GM10847 (cell line): ENCODE data around the gene ALPI.

ENCODE experiments used
- POLR2A ChIP-seq: IDR thresholded peaks from 2 replicates; pipeline ENCODE4 v1.6.1; 2011; ENCODE audit not compliant: insufficient read length; ENCODE audit errors: extremely low read depth

ALPI gene

GRCh38 chr2:232459419-232460035, 3.6 kb downstream of the ALPI start:
- TF ChIP-seq POLR2A, result no peak

DNA sequence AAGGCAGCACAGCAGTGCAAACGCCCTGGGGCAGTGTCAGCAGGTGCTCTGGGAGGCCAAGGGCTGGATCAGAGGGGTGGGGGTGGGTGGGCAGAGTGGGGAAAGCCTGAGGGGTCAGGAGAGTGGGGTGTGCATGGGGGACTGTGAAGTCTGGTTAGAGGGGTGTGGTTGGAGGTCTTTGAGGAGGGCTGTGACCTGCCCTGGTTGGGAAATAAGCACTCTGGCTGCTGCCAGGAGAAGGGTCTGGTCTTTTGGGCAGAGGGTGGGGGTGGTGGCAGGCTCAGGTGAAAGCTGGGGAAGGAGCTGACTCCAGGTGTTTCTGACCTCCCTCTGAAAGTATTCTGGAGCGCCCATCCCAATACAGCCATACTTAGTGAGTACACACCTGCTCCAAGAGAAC, 4.2 kb downstream of the ALPI start:
- no peak for TF ChIP-seq POLR2A

GRCh38 chr2:232463701-232464543, 8.0 kb downstream of the ALPI start:
- no peak for TF ChIP-seq POLR2A

- TF ChIP-seq POLR2A, result no peak
These were observed 8.6 kb downstream of the ALPI start for GRCh38 chr2:232464544-232464885.

DNA sequence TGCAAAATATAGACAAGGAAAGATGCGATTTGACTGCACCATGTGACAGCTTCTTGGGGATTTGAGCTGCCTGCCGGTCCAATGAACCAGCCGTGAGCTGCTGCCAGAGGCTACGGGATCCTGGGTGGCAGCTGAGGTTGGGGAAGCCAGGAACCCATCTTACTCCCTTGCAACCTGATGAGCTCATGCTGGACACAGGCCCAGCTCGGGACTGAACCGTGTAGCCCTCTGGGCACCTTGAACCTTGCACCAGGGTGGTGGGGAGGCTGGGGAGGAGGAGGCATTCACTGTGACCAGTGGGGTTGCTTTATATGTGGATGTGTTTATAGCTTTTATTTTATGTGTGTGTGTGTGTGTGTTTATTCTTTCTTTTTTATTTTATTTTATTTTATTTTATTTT, 9.1 kb downstream of the ALPI start:
- TF ChIP-seq POLR2A, result no peak

DNA sequence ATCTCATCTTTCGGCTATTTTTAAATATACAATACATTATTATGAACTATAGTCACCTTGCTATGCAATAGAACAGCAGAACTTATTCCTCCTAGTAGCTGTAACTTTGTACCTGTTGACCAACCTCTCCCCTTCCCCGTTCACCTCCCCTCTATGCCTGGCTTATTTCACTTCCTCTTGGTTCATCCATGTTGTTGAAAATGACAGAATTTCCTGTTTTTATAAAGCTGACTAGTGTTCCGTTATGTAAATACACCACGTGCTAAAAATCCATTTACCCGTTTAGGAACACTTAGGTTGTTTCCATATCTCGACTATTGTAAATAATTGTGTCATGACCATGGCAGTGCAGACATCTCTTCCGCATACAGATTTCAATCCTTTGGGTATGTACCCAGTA, 10.3 kb downstream of the ALPI start:
- TF ChIP-seq POLR2A, result no peak

DNA sequence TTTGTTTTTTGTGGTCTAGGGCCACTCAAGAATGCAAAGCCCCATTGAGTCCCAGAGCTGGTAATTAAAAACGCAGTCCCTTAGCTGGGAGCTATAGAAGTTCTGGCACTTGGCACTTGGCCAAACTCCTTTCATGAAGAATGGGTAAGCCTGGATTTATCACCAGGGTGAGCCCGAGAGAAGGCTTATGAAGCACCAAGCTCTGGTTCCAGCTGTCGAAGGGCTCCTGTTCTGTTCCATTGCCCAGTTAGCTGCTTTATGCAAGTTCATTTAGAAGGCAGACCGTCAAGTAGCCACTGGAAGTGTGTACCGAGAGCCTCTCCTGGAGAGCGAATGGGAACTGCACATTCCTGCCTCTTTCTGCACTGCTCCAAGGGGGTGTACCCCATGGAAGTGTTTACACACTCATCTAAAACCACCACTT, 17.5 kb downstream of the ALPI start:
- no peak for TF ChIP-seq POLR2A

- no peak for TF ChIP-seq POLR2A
These were observed 20.1 kb downstream of the ALPI start for GRCh38 chr2:232476045-232476444.

DNA sequence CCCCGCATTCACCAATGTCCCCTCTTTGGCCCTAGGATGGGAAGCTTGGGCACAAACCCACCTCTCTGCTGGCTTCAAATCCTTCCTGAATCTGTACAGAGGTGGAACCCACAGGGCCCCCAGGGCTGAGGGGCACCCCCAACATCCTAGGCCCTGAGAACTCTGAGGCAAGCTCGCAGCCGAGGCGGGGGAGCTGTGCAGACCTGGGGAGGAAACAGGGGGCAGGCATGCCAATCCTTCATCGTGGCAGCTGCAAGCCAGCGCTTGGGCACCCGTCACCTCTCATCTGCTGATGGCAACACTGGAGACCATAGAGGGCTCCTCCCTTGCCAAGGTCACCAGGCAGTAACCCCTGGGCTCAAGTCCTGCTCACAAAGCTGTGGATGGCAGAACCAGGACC, 20.8 kb downstream of the ALPI start:
- no peak for TF ChIP-seq POLR2A

DNA sequence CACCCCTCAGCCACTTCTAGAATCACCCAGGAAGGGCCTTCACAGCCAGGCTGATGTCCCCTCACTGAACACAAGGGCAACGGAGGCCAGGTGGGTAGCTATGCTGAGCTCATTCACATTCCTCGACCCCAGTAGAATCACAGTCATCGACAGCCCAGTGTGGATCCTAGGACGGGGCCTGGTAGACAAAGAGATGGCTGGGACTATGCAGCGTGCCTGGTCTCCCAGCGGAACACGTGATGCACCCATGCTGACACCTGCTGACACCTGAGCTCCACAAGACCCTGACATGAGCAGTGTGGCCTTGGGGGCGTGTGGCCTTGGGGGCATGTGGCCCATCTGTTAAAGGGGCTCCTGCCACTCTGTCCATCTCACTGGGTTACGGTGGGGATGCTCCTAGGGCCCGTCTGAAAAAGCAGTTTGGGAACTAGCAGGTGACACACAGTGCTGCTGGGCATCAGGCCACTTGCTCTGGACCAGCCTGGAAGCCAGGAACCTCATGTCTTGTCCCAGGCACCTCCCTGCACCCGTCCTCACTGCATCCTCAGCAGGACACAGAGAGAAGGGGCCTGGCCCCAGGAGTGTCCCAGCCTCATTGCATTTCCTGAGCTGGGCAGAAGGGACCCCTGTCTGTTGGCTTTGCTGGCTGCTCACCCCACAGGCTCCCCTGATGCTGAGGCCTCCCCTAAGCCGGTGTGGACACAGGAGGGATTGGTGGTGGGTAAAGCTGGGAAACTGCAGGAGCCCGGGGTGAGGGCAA, 22.0 kb downstream of the ALPI start:
- TF ChIP-seq POLR2A, result no peak

DNA sequence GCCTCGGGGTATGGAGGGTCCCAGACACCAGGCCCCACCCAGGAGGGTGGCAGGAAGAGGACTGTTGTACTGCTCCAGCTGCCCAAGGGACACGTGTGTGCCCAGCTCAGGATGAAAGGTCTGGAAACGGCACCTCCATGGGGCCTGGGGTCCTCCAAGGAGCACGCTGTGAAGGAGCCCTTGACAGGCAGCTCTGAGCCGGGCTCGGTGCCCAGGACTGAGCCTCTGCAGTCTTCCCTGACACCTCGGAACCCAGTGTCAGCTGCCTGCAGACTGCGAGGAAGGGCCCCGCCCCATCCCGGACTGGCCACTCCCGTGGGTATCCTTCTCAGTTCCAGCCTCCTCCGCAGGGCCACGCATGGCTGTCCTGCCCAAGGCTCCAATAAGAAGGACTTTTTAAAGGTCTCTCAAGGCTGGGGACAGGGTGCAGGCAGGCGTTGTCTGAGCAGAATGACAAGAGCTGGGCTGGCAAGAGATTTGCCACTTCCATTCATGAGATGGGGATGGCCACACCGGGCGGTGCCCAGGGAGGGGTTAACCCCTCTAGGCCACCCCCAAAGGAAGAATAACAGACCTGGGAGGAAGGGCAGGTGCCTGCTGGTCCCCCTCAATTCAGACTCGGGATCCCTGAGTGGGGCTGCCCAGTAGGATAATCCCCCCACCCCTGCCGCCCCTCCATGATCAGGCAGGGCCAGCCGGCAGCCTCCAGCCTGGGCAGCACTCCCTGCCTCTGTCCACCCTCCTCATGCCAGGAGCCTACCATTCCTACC, 22.8 kb downstream of the ALPI start:
- no peak for TF ChIP-seq POLR2A

DNA sequence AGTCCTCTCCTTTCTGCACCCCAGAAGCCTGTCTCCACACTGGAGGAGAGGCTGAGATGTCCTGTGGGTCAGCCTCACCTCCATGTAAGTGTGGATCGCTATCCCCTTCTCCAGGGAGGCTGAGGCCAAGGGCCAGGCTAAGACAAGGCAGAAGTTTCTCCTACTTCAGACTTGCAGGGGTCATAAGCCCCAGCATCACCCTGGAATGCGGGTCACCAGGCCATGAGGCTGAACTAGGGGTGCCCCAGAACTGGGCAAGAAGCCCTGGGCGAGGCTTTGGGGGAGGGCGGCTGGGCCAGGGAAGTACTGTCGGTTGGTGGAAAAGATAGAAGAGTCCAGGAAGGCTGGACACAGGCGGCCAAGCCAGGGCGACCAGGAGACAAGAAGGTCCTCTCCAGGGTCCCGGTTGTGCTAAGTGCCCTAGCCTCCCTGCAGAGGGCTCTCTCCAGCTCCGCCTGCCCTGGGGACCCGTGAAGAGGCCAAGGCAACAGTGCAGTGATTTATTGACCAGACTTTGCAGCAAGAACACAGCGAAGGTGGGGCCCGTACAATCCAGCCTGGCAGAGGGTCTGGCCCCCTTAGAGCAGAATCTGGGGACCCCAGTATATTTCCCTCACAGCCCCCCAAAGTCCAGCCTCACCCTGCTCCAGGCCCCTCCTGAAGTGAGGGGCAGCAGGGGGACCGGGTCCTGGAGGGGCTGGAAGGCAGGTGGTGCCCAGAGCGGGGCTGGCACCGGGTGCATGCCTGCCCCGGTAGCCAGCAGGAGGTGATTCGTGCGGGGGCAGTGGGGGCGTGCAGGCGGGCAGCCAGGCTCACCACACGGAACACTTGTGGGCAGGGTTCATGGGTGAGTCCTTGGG, 23.6 kb downstream of the ALPI start:
- TF ChIP-seq POLR2A, result no peak

- no peak for TF ChIP-seq POLR2A
These were observed 24.5 kb downstream of the ALPI start for GRCh38 chr2:232480201-232481190.

- no peak for TF ChIP-seq POLR2A
These were observed 25.6 kb downstream of the ALPI start for GRCh38 chr2:232481322-232482140.
